HL-60 (cell line): ENCODE data around the gene HEATR9.

ENCODE experiments used
- DNase-seq, 2 experiments: peaks; one replicate each; pipeline ENCODE4 v3.0.0-alpha.2; 2010 to 2020; ENCODE audit warnings: low read depth in 1 of 2, low spot score in 1 of 2
- H3K27ac ChIP-seq: fragments of 250-450 bp; sonication (Bioruptor Pico); replicated peaks from 2 replicates; pipeline ENCODE4 v1.5.1; 2020; ENCODE audit warnings: mild to moderate bottlenecking, moderate library complexity
- H3K27me3 ChIP-seq: fragments of 250-450 bp; sonication (Bioruptor Pico); 2 replicates; pipeline ENCODE4 v1.5.1; 2021; ENCODE audit warnings: mild to moderate bottlenecking, moderate library complexity; ENCODE audit not compliant: insufficient read depth, poor library complexity, severe bottlenecking
- H3K4me3 ChIP-seq: replicated peaks from 2 replicates; pipeline ENCODE4 v1.5.1; 2011; ENCODE audit warnings: mild to moderate bottlenecking, control low read depth, low read length; ENCODE audit not compliant: insufficient read depth
- CTCF ChIP-seq: IDR thresholded peaks from one replicate; pipeline ENCODE4 v1.5.1; 2011; ENCODE audit warnings: low read length, control low read depth, inconsistent platforms; ENCODE audit not compliant: insufficient read depth
- GABPA ChIP-seq: IDR thresholded peaks from 2 replicates; pipeline ENCODE4 v1.6.1; 2012; ENCODE audit warnings: low read depth
- POLR2AphosphoS5 ChIP-seq: IDR thresholded peaks from 2 replicates; pipeline ENCODE4 v1.6.1; 2012; ENCODE audit warnings: low read depth
- REST ChIP-seq: IDR thresholded peaks from 2 replicates; pipeline ENCODE4 v1.6.1; 2012; ENCODE audit warnings: low read depth; ENCODE audit not compliant: insufficient replicate concordance
- SPI1 ChIP-seq: IDR thresholded peaks from 2 replicates; pipeline ENCODE4 v1.6.1; 2012; ENCODE audit warnings: low read depth, mild to moderate bottlenecking, borderline replicate concordance

Gene HEATR9

GRCh38 chr17:35865412-35866340 lies 3.0 kb downstream of the HEATR9 start:
- Histone ChIP-seq H3K4me3 (no peak overlapping the region), H3K27ac (no peak overlapping the region), H3K27me3 (no peaks in the 10 kb centered on the region)
- no peak for TF ChIP-seq POLR2AphosphoS5
- no peak for TF ChIP-seq REST
- TF ChIP-seq SPI1: no peak
- DNase-seq: no peak

GRCh38 chr17:35864853-35865252 lies 3.8 kb downstream of the HEATR9 start:
- no peak for DNase-seq
- TF ChIP-seq POLR2AphosphoS5: no peak
- TF ChIP-seq CTCF: no peak
- H3K27ac ChIP-seq: no peak overlapping the region
- no peak overlapping the region for H3K4me3 ChIP-seq
- H3K27me3 ChIP-seq: no peaks in the 10 kb centered on the region

- Histone ChIP-seq H3K27me3 (no peaks in the 10 kb centered on the region), H3K27ac (no peak overlapping the region), H3K4me3 (no peak overlapping the region)
- DNase-seq: no peak
- TF ChIP-seq POLR2AphosphoS5 (no peak), GABPA (no peak)
Observed at GRCh38 chr17:35856603-35857002, 12.1 kb downstream of the HEATR9 start.

- no peak for DNase-seq
- Histone ChIP-seq H3K27me3 (no peaks in the 10 kb centered on the region), H3K27ac (no peak overlapping the region), H3K4me3 (no peak overlapping the region)
- TF ChIP-seq GABPA: no peak
- TF ChIP-seq CTCF: no peak
- no peak for TF ChIP-seq REST
- no peak for TF ChIP-seq POLR2AphosphoS5
- no peak for TF ChIP-seq SPI1
Observed at GRCh38 chr17:35855965-35856364, 12.7 kb downstream of the HEATR9 start.
